ENCODE results near the gene LORICRIN.
A peak's percentile ranks its signal among the peaks of the same experiment; 100 is the strongest.
"Not testable (repeated sequence)": the region's sequence is repeated elsewhere in the genome, so short reads cannot be mapped to it uniquely, and the experiment has no call there.

The LORICRIN gene

DNA sequence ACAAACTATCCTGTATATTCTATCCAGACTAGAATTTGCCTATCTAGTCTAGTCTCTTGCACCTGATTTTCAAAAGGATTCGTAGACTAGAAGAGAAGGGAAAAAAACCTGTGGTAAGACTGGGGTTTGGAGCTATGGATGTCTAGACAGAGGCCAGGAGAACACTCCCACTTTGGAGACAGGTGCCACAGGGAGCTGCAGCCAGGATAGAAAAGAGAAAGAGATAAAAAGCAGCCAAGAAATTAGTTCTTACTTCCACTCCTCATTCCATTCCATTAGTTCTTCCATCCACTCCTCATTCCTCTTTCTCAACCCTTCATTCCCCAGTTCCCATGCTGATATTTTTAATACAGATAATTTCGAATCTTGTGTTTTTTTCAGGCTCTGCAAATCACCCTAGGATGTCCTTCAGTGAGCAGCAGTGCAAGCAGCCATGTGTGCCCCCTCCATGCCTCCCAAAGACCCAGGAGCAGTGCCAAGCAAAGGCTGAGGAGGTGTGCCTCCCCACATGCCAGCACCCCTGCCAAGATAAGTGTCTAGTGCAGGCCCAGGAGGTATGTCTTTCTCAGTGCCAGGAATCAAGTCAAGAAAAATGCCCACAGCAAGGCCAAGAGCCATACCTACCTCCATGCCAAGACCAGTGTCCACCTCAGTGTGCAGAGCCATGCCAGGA, 41.6 kb upstream of the LORICRIN start:
- Histone ChIP-seq H3K4me1 (no peaks in the 10 kb centered on the region), H3K9me3 (no peaks in the 10 kb centered on the region), H3K4me3 (no peak overlapping the region), H3K27me3 (peaks cover 0 to 3% of the 10 kb centered on the region in 2 donors), H3K27ac (no peak overlapping the region), H3K36me3 (no peaks in the 10 kb centered on the region)
- intact Hi-C loops (cut with DNase I; ENCODE audit: low total_unique reads) = loop anchor here (2.0 kb wide), 1 partner anchor 61 kb away; no protein-coding TSS in a partner anchor
- DNase-seq = no peak
- TF ChIP-seq, protein P1, sequence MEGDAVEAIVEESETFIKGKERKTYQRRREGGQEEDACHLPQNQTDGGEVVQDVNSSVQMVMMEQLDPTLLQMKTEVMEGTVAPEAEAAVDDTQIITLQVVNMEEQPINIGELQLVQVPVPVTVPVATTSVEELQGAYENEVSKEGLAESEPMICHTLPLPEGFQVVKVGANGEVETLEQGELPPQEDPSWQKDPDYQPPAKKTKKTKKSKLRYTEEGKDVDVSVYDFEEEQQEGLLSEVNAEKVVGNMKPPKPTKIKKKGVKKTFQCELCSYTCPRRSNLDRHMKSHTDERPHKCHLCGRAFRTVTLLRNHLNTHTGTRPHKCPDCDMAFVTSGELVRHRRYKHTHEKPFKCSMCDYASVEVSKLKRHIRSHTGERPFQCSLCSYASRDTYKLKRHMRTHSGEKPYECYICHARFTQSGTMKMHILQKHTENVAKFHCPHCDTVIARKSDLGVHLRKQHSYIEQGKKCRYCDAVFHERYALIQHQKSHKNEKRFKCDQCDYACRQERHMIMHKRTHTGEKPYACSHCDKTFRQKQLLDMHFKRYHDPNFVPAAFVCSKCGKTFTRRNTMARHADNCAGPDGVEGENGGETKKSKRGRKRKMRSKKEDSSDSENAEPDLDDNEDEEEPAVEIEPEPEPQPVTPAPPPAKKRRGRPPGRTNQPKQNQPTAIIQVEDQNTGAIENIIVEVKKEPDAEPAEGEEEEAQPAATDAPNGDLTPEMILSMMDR (IDR thresholded peaks at IDR 0.05) = no peak

DNA sequence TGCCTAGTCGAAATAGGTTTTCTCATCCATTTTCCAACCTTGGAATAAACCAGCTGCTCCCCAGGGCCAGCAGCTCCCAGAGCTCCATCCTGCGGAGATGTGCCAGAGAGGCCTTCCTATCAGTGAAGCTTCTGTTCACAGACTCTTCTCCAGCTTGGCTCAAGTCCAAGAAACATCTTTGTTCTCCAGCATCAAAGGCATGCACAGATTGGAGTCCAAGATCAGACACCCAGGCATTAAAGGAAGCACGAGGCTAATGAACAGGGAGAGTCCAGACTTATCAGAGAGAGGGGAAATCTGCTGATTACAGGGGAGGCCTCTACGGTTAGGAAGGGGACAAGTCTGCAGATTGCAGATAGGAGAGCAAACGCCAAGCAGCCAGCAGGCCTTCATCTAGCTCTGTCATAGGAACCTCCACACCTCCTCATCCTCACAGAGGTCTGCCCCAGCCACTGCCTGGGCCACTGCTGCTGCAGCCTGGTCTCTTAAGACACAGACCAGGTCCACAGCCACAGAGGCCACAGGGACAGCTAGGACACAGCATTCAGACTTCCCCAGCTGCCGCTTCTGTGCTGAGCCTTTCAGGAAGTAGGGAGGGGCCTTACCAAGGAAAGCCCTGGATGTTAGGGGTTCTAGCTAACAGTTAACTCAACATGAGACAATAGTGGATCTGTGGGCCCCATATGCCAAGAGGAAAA, 38.7 kb upstream of the LORICRIN start:
- Histone ChIP-seq H3K4me1 (no peaks in the 10 kb centered on the region), H3K4me3 (no peak overlapping the region), H3K9me3 (no peaks in the 10 kb centered on the region), H3K36me3 (no peaks in the 10 kb centered on the region), H3K27me3 (no peaks in the 10 kb centered on the region), H3K27ac (no peak overlapping the region)
- no peak for DNase-seq
- TF ChIP-seq, protein P1 (IDR thresholded peaks at IDR 0.05) = no peak
- intact Hi-C loops (cut with DNase I; ENCODE audit: low total_unique reads) = no loop called here

DNA sequence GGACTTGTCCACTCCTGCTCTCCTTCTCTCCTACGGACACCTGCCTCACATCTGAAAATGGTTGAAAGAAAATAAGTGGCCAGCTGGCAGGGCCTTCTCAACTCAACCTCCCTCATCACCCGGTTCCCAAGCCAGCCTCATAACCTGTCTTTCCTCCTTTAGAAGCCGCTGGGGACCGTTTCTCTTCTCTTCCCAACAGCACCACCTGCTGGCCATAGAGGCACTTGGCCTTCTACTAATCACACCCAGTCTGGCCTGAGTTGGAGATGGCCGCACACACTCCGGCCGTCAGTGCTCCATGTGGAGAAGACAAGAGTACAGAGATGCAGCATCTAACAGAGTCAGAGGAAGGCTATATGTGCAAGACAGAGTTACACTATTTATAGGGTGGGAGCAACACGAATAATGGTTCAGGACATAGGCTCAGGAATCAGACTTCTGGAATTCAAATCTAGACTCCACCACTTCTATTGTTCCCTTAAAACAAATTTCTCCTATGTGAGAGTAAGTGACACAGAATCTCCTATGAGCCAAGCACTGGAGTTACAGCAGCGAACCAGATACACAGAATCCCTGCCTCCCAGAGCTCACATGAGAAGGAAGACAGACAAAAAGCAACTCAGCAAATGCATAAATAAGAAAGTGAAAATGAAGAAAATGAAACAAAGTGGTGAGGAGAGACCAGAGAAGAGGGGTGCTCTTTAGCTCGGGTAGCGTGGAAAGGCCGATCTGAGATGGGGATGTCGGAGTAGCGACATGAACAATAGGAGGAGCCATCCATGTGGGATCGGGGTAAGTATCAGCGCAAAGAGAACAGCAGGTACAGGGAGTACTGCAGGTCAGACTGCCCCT, 36.2 kb upstream of the LORICRIN start:
- H3K4me3 ChIP-seq; H3K4me1 ChIP-seq; H3K27ac ChIP-seq; H3K9me3 ChIP-seq; H3K27me3 ChIP-seq; intact Hi-C loops (cut with DNase I; ENCODE audit: low total_unique reads); H3K36me3 ChIP-seq: not testable (repeated sequence)
- peak; percentile 60 to 71 for DNase-seq
- TF ChIP-seq, protein P1 (IDR thresholded peaks at IDR 0.05) = peak; percentile 49 to 61

DNA sequence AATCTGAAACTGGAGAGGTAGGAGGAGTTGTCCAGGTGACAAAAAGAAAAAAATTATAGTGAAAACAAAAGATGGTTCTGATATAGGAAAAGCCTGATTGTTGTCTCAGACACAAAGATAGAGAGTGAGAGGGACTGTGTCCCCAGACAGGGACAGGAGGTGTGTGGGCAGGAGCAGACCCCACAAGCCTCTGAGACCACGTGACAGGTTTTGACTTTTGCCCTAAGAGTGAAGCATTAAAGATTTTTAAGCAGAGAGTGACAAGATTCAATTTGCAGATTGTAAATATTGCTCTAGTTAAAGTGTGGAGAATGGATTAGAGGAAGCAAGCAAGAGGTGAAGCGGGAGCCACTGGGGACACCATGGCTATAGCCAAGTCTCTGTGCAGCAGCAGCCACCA, 31.7 kb upstream of the LORICRIN start:
- DNase-seq = no peak
- H3K27ac ChIP-seq = no peak overlapping the region
- peaks cover 0 to 9% of the 10 kb centered on the region in 2 donors for H3K27me3 ChIP-seq
- H3K4me3 ChIP-seq = no peak overlapping the region
- no peaks in the 10 kb centered on the region for H3K9me3 ChIP-seq
- intact Hi-C loops (cut with DNase I; ENCODE audit: low total_unique reads) = no loop called here
- H3K36me3 ChIP-seq = no peaks in the 10 kb centered on the region
- TF ChIP-seq, protein P1 (IDR thresholded peaks at IDR 0.05) = no peak
- no peaks in the 10 kb centered on the region for H3K4me1 ChIP-seq

GRCh38 chr1:153228491-153228890, 31.0 kb upstream of the LORICRIN start:
- no peak for DNase-seq
- intact Hi-C loops (cut with DNase I; ENCODE audit: low total_unique reads) = no loop called here
- Histone ChIP-seq H3K27ac (no peak overlapping the region), H3K4me3 (no peak overlapping the region), H3K4me1 (no peaks in the 10 kb centered on the region), H3K27me3 (peaks cover 0 to 9% of the 10 kb centered on the region in 2 donors), H3K9me3 (no peaks in the 10 kb centered on the region), H3K36me3 (no peaks in the 10 kb centered on the region)
- TF ChIP-seq, protein P1 (IDR thresholded peaks at IDR 0.05) = no peak
